NCI-H2081 treated with DMSO at 0.1 percent for 48 hours (cell line): ENCODE results near the gene ITM2C.

Experiments
- DNase-seq: peaks from one replicate; lab custom pipeline; 2025; lab: John Stamatoyannopoulos, UW

The ITM2C gene

GRCh38 chr2:230893338-230893737 lies 28.6 kb downstream of the ITM2C start:
- DNase-seq: no peak

DNA sequence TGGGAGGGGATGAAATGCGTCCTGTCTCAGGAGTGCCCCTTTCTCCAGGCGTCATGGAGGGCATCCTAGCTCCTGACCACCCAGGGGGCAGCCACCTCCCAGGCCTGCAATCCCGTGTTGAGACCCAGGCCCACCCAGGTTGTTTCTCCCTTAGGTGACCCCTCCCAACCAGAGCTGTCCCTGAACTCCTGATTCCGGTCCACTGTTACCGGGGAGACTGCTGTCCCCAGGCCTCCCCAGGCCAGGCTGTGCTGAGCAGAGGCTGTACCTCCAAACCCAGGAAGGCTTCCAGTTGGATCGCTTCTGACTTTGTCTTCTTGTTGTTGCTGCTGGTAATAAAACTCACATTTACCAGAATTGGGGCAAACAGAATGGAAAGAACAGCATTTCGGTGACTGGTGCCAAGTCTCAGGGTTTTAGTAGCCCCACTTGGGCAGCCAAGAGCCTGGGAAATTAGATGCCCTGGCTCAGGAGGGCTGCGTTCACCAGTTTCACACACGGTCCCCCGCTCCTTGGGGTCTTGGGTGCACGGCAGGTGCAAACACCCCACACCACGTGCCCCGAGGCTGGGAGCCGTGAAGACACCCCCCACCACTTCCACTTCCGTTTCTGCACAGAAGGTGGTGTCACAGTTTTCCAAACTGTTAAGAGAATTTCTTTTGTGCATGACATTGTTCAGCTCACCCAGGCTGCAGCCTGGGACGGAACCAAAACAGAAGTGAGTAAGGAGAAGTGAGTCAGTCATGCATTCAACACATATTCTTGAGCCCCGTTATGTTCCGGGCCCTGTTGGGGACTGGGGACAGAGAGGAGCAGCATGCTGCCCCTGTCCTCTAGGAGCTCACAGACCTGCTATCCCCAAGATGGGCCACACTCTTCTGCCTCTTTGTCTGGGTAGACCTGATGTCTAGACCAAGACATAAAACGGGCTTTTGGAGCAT lies 29.4 kb downstream of the ITM2C start:
- no peak for DNase-seq

DNA sequence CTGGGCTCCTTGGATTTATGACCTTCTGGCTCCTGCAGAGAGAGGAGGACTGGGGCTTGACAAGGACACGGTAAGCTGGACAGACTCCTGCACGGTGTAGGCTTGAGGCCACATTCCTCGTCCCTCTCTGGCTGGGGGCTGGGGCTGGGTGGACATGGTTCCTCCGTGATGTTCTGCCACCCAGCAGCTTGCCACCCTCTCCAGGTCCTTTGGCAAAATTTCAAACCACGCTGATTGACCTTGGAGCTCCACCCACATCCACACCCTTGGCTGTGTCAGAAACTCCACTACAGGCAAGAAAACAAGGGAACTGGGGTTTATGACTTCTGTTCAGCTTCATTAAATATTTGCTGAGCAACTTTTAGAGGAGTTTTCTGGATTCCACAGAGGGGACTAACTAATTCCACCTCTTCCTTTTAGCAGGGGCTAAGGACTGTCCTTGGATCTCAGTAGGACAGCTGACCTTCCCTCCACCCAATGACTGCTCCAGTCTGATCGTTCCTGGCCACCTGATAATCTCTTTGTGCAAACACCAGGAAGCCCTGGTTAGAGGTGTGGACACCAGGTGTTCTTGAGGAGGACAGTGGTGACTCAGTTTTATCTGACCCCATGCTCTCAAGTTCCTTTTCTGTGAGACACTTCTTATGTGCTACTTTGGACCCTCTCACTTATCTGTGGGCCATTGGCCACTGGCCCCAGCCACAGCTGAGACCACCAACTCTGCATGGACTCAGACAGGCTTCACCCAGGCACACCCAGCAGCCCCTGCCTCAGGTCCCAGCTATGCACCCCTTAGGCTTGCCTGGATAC lies 31.0 kb downstream of the ITM2C start:
- DNase-seq: no peak

DNA sequence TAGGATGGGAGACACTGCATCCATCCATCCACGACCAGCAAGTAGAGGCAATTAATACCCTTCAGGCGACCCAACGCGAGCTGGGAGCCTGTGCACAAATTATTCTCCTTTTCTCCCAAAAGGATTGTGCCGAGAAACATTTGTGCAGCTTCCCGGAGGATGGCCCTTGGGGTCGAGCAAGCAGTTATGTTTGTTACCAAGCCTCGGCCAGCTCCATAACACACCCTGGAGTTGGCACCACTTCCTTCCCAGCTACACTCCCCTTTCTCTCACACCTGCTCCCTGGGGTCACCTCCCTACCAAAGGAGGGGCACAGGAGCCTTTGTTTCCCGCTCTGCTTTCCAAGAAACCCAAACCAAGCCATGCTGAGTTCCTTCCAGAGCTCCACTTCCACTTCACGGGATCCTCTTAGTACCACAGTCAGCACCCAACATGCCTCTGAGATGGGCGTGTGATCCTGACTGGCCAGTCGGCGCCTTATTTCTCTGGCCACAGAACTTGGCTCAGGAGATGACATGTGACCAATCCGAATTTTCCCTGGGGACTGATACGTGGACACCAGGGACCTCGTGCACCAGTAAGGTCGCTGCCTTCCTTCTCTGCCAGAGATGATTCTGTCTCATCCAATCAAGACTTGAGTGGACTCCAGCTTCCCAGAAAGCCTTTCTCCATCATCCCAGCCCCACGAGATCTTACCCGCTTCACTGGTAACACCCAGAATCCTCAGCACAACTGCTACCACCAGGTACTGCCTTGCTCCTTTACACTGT lies 31.8 kb downstream of the ITM2C start:
- no peak for DNase-seq

DNA sequence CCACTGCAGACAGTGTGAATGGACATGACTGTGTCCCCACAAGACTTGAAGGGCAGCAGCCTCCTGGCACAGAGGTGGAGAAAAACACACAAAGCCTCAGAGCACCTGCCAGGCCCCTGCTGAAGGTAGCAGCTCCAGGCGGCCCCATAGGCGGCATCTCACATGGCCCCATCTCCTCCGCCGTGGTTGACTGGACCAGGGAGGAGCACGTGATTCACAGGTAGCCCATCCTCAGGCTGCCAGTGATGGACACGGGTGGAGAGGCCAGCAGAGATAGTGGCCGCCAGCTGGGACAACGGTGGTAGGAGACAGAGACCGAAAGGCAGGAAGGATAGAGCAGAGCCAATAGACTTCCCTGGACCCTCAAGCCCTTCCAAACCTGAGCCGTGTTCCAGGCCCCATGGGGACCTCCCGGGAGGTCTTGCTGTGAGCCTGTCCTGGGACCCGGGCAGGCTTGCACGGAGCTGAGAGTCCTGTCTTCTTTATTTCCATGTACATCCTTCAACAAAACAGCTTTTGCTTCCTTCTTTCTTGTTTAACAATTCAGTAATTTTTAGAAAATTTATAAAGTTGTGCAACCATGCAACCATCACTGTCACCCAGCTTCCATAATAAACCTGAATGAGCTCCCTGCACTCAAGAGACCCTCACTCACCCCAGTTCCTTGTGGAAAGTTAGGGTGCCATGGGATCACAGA lies 33.4 kb downstream of the ITM2C start:
- no peak for DNase-seq

DNA sequence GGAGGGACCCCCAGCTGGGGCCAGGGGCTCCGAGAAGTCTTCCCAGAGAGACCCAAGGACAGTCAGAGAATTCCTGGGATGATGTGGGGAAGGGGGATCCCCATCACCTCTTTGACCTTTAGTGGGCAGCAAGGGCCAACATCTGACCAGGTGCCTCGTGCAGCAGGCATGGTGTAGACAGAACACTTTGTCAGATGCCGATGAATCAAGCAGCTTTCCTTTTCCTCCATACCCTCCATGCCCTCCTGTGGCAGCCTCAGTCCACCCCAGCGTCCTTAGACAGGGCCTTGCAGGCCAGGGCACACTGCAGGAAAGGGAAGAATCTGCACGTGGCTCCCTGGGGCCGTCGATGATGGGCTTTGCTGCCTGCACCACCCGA lies 34.0 kb downstream of the ITM2C start:
- DNase-seq: no peak

DNA sequence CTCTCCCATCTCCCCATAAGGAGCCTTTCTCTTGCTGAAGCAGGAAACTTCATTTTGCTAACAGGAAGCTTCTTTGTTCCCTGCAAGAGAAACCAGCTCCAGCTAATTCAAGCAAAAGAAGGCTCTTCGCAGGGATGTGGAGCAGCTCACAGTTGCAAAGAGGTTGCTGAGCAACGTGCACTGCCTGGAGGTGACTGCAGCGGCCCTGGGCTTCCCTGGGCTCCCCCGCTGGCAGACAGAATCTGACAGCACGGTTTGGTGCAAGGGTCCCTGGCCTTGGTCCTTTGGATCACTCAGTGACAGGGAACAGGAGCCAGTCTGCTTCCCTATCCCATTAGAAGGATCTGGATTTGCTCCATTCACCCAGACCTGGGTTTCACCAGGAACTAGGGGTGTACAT lies 34.5 kb downstream of the ITM2C start:
- DNase-seq: no peak

DNA sequence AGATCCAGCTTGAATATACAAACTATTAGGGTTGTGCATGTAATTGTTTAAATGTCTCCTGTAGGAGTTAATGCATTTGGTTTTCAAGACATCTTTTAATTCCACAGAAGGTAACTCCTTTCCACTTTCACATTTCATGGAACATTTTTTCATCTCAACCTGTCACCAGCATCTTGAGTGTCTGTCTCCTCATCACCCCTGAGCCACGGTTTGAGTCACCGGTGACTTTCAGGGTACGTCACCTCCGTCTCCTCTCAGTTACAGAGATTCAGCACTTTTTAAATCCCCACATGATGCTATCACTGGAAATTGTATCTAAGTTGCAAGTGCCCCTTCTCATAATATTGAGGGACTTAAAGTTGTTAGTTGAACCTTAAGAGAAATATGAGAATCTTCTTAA lies 35.0 kb downstream of the ITM2C start:
- no peak for DNase-seq

- no peak for DNase-seq
These were observed 35.7 kb downstream of the ITM2C start for GRCh38 chr2:230900336-230900995.

GRCh38 chr2:230901006-230901405 lies 36.3 kb downstream of the ITM2C start:
- no peak for DNase-seq

GRCh38 chr2:230902180-230902899 lies 37.6 kb downstream of the ITM2C start:
- DNase-seq: no peak

GRCh38 chr2:230903231-230904150 lies 38.7 kb downstream of the ITM2C start:
- DNase-seq: no peak

- no peak for DNase-seq
These were observed 40.2 kb downstream of the ITM2C start for GRCh38 chr2:230904856-230905447.

GRCh38 chr2:230905448-230906421 lies 41.0 kb downstream of the ITM2C start:
- DNase-seq: no peak

DNA sequence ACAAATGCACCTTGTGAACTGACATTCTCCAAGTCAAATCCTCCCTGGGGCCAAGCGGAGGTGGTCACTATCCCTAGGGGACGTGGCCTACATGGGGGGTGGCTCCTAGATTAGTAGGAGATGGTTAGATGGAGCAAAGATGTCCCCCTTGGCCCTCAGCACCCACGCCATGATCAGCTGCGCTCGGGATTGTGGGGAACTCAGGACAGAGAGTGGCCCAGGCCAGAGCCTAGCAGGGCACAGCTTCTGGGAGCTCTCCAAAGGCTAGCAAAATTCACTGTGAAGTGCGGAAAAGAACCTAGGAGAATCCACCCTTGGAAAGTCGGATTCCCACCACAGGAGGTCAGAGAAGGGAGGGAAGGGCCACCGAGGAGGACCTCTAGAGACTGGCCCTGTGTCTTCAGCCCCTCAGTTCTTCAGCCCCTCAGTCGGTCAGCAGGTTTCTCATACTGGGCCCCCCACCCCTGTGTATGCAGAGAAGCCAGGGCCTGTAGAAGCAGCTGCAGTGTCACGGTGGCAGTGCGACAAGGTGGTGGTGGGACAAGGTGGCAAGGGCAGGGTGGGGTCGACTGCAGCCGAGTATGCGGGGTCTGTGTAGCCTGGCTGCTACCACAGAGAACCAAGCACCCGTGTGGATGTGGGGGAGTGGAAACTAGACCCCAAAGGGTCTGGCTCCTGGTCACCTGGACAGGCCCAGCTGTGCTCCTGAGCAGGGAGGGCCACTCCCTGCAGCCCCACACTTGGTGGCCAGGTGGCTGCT lies 41.9 kb downstream of the ITM2C start:
- no peak for DNase-seq

- DNase-seq: no peak
These were observed 42.8 kb downstream of the ITM2C start for GRCh38 chr2:230907361-230908091.
